ENCODE measurements around the gene MYRIP.

DNA sequence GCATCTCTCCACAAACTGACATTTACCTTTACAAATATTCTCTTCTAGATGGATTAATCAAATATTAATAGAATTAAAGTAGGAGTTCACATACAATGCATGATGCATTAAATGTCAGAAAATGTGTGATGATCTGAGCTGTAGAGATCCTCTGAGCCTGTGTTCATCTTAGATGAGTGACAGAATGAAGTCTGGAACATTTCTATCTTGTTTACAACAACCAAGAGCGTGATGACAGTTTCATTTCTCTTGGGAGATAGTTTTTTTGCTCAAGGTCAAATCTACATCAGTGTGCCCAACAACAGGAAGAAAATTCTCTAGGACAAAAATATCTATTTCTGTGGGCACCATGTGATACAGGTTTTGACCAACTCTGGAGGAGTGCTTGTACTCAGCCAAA, 211.9 kb downstream of the MYRIP start:
- TF ChIP-seq CTCF (IDR thresholded peaks at IDR 0.05) (no peak), POLR2A (IDR thresholded peaks at IDR 0.05) (no peak)
